ENCODE results near the gene IFT22.

DNA sequence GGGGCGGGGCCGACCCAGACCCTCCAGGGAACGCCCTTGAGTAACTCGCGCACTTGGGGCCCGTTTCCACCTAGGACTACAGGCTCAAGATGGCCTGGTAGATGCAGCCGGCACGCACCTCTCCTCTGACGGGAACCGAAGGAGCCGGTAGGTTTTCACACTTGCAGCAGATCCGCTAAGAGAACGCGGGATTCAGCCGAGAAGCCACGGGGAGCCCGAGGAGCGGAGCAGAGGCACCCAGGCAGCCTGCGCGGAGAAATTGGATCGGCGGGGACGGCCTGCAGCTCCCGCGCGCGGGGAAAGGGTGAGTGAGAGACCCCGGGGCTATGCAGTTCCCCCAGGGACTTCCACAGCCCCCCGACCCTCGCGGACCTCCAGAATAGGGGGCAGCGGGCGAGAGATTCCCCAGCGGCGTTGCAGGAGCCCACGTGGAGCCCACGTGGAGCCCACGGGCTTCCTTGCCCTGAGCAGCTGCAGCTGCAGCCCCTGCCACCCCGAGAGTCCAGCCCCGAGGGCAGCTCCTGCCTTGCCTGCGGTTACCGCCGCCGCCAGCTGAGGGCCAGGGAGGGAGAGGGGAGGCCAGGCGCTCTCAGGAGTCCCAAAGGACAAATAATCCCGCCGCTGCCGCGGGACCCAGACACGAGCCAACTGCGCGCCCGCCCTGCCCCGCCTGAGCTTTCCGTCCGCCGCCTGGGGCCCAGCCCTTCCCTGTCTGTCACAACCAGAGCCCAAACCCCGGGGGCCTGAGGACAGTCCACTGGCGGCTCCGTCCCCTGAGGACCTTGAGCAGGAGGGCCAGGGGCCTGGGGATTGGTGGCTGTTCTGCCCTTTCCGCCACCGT, 13.1 kb downstream of the IFT22 start:
- TF ChIP-seq, protein P1, sequence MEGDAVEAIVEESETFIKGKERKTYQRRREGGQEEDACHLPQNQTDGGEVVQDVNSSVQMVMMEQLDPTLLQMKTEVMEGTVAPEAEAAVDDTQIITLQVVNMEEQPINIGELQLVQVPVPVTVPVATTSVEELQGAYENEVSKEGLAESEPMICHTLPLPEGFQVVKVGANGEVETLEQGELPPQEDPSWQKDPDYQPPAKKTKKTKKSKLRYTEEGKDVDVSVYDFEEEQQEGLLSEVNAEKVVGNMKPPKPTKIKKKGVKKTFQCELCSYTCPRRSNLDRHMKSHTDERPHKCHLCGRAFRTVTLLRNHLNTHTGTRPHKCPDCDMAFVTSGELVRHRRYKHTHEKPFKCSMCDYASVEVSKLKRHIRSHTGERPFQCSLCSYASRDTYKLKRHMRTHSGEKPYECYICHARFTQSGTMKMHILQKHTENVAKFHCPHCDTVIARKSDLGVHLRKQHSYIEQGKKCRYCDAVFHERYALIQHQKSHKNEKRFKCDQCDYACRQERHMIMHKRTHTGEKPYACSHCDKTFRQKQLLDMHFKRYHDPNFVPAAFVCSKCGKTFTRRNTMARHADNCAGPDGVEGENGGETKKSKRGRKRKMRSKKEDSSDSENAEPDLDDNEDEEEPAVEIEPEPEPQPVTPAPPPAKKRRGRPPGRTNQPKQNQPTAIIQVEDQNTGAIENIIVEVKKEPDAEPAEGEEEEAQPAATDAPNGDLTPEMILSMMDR (IDR thresholded peaks at IDR 0.05): no peak
- no peak for TF ChIP-seq POLR2A (IDR thresholded peaks at IDR 0.05)

Measured in heart left ventricle (tissue), 13 donors.